ENCODE data around the gene MORF4L2.
A peak's percentile ranks its signal among the peaks of the same experiment; 100 is the strongest.
"Not testable (repeated sequence)": the region's sequence is repeated elsewhere in the genome, so short reads cannot be mapped to it uniquely, and the experiment has no call there.

Gene MORF4L2

DNA sequence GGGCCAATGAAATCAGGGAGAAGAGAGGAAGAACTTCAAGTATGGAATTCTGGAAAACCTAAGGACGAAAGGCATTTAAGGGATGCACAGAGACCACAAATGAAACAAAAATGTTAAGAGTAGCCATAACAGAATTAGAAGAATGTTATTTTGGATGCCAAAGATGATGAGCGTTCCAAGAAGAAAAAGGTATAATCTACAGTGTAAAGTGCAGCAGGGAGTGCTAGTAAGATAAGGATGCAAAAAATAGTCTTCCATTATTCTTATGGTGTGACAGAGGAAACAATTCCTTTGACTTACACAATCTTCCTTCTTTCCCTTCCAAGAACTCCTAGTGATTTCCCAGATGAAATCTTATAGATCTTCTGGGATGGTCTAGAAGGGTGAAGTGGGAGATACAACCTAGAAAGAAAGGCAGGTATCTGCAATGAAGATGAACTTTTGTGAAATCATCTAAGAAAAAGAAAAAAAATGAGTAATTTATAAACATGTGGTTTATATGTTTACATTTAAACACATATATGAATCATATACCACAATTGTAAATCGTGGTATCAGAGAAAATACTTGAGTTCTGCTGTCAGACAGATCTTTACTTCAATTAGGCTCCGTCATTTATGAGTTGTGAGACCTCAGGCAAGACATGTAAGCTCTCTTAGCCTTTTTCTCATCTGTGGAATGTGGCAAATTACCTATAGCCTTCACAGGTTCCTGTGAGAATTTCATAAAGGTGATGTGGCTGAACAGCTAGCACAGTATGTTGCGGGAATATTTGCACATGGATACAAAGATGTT lies 8.1 kb downstream of the MORF4L2 start:
- DNase-seq, result peak; percentile 81

DNA sequence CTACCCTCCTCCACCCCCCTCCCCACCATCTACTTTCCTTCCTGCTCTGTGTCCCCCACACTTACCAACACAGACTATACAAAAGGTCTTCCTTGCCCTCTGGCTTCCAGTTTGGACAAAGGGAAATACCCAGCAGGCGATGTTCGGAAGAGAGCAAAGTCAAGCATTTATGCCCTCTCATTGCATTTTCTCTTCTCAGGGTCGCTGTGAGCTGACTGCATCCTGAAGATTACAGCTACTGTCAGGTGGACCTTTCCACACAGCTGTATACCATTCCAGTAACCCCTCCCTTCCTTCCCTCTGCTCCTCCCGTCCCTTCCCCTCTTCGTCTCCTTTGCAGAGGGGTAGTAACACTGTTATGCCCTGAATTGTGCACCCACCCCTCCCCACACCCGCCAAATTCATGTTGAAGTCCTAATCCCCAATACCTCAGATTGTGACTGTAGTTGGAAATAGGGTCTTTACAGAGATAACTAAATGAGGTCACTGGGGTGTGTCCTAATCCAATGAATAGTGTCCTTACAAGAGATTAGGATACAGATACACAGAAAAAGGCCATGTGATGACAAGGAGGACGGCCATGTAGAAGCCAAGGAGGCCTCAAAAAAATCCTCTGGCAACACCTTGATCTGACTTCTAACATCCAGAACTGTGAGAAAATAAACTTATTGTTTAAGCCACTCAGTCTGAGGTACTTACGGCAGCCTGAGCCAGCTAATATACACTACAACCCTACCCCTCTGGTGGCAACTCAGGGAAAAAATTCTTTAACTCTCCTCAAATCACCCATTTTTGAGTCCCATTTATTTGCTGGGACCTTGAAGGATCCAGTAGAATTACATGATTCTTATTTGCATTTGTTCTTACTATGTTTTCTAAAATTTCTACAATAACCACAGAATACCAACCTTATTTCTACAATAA lies 11.7 kb downstream of the MORF4L2 start:
- DNase-seq, result no peak

DNA sequence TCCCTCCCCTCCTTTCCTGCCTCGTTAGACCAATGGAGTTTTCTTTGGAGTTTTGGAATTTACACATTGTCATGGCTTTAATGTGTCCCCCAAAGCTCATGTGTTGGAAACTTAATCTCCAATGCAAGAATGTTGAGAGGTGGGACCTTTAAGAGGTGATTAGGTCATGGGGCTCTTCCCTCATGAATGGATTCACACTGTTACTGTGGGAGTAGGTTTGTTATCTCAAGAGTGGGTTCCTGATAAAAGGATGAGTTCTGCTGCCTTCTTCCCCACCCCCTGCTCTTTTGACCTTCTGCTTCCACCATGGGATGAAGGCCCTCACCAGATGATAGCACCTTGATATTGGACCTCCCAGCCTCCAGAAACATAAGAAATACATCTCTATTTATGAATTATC lies 16.8 kb downstream of the MORF4L2 start:
- DNase-seq, result no peak

DNA sequence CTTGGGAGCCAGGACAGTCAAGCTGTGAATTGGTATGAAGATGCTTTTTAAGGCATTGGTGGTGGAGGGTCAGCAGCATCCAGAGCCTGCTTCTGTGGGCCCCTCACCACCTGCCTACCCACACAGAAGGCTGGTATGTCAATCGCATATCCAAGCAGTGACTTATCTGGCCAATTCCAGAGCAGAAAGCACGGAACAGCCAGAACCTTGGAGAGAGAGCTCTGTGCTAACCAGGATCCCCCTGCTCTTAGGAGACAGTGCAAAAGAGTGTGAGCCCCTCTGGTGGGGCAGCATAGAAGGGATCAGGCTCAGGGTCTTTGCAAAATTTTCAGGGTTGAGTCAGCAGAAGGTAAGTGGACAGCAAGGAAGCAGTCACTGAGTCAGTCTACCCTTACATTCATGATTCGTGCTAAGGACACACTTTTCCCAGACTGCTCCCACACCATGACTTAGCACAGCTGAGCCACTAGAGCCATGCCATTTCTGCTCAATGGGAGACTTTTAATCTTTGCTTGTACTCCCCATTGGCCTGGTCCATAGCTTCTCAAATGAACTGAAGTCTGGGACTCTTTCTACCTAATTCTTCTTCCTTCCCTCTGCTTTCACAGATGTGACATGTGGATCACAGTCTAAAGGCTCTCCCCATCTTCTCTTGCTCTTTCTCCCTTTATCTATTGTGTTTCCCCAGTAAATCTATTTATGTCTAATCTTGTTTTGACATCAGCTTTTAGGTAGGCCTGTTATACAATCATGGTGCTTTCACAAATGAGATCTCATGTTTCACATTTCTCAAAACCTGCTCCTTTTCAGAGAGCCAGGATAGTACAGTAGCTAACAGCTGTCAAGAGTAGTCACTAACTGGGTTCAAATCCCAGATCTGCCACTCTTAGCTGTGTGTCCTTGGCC lies 20.0 kb downstream of the MORF4L2 start:
- DNase-seq, result no peak

DNA sequence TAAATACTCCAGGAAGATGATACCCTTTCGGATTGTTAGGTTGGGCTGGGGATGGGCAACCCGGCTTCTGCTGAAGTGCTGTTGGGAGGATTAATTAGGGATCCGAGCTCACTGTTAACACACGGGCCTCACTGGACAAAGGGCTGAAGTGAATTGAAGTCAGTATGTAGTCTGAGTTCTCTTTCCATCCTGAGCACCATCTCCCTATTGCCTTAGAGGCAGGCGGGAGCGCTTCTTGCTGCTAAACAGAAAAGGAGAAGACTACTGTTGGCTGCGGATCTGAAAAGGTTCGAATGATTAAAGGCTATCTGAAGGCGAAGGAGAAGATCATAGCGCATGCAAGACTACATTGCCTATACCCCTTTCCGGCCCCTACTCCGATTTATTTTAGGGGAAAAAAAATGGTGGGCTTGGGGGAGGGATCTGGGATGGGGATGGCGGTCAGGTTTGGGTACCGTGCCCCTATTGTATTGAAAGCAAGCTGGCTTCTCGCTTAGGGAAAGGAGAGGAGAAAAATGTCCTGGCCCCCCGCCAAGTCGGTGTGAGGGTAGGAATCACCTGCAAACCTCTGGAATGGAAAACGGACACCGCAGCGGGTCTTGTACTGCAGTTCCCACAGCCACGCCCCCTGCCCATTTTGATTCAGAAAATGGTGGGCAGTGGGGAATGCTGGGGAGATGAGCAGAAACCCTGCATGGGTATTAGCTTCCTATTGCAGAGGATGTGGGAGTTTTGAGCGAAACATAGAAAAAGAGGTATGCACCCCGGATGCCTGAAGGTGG lies 22.3 kb downstream of the MORF4L2 start:
- no peak for DNase-seq

DNA sequence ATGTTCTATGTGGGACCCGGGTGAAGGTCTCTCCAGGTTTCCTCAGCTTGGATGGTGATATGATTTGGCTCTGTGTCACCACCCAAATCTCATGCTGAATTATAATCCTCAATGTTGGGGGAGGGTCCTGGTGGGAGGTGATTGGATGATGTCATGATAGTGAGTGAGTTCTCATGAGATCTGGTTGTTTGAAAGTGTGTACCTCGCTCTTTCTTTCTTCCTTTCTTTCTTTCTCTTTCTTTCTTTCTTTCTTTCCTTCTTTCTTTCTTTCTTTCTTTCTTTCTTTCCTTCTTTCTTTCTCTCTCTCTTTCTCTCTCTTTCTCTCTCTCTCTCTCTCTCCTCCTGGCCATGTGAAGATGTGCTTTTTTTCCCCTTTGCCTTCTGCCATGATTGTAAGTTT lies 27.0 kb downstream of the MORF4L2 start:
- not testable (repeated sequence) for DNase-seq

DNA sequence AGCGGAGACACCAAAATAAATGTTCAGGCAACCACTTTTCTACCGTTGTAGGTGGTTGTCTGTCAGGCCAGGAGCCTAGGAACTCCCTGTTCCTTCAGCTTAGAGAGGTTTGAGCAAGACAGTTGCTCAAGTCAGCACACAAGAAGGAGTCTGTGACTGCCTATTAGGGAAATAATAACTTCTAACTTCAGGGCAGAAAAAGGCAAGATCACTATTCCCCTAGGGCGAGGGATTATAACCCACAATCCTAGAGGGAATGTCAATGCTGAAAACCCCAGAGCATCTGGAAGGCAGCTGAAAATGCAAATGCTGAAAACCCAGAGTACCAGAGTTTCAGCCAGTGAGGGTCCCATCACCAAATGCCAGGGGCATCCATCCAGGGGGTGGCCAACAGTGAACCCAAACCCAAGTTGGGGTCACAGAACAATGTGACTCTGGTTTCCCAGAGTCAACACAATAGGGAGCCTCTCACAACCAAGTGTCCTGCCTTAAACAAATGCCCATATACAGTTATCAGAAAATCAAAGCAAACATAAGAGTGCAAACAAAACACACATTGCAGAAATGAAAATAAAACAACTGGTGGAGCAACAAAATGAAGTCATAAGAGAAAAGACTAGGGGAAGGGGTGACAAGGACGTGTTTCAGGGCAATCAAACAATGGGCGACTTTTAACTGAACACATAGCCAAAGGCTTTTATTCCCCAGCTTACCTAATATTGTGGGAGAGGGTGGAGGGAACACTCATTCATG lies 27.6 kb downstream of the MORF4L2 start:
- DNase-seq, result no peak

DNA sequence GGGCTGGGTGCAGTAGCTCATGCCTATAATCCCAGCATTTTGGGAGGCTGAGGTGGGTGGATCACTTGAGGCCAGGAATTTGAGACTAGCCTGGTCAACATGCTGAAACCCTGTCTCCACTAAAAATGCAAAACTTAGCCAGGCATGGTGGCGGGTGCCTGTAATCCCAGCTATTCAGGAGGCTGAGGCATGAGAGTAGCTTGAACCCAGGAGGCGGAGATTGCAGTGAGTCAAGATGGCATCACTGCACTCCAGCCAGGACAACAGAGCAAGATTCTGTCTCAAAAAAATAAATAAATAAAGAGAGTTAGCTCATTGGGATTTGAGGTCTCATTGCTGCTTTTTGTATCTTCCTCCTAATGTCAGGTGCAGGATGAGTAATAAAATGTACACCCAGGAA lies 29.4 kb downstream of the MORF4L2 start:
- not testable (repeated sequence) for DNase-seq

DNA sequence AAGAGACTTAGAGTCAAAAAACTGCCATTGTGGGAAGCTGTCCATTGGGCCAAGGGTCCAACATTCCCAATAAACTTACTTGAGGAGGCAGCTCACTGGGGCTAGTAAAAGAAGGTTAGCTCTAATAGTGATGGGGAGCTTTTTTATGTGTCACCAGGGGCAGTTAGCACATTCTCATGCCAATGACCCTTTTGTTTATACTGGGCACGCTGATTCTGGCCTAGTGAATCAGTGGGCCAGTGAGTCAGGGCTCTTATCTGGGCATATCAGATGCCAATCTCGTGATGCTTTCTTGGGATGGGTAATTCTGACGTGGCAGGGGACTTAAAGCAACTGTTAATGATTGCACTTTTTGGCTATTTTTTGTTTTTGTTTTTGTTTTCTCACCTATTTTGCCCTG lies 29.9 kb downstream of the MORF4L2 start:
- DNase-seq, result no peak

DNA sequence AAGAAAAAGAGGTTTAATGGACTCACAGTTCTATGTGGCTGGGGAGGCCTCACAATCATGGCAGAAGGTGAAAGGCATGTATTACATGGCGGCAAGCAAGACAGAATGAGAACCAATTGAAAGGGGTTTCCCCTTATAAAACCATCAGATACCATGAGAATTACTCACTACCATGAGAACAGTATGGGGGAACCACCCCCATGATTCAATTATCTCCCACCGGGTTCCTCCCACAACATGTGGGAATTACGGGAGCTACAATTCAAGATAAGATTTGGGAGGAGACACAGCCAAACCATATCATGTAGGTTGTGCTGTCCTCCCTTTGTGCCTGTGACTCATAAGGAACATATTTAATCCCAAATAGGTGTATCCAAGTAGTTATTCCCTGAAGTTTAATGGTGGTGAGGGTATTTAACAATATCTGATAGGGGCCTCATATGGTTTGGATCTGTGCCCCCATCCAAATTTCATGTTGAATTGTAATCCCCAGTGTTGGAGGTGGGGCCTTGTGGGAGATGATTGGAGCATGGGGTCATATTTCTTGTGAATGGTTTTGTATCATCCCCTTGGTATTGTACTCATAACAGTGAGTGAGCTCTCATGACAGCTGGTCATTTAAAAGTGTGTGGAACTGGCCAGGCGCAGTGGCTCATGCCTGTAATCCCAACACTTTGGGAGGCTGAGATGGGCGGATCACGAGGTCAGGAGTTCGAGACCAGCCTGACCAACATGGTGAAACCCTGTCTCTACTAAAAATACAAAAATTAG lies 31.1 kb downstream of the MORF4L2 start:
- DNase-seq, result not testable (repeated sequence)

DNA sequence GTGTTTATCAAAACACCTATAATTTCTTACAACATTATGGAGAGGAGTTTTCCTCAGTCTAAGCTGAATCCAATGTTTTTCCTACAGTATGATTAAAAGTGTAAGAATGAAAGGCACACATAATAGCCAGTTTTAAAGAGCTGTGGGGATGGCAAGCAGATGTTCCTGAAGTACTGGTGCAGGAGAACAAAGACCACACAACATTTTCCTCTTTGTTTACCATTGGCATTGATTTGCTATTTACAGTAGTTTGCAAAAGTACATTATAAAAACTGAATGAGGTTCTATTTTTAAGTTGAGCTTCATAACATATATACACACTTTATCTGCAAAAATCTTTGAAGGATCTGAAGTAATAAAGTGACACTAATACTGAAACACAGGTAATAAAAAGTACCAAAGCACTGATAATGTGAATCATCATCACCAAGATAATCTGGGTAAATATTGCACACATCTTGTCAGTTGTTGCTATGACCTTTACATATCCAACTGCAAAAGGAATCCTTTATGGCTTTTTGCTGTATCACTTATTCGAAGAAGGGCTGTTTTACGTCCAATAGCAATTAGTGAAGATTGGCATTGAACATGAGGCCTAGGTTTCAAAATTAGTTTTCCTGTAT lies 35.2 kb downstream of the MORF4L2 start:
- DNase-seq, result no peak

DNA sequence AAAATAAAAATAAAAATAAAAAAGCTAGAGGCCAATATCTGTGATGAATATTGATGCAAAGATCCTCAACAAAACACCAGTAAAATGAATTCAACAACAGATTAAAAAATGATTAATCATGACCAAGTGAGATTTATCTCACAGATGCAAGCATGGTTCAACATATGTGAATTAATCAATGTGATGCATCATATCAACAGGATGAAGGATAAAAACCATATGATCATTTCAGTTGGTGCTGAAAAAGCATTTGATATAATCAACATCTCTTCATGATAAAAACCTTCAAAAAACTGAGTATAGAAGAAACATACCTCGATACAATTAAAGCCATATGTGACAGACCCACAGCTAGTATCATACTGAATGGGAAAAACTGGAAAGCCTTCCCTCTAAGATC lies 38.9 kb downstream of the MORF4L2 start:
- DNase-seq, result no peak

DNA sequence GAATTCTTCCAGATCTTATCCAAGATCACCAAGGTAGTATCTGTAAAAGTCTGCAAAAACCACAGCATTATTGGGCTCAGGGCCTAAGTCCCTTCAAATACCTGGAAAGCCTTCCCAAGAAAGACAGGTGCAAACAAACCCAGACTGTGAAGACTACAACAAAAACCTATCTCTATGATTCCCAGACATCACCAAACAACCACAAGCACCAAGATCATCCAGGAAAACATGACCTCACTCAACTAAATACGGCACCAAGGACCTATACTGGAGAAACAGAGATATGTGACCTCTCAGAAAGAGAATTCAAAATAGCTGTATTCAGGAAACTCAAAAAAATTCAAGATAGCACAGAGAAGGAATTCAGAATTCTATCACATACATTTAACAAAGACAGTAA lies 42.4 kb downstream of the MORF4L2 start:
- DNase-seq, result no peak

DNA sequence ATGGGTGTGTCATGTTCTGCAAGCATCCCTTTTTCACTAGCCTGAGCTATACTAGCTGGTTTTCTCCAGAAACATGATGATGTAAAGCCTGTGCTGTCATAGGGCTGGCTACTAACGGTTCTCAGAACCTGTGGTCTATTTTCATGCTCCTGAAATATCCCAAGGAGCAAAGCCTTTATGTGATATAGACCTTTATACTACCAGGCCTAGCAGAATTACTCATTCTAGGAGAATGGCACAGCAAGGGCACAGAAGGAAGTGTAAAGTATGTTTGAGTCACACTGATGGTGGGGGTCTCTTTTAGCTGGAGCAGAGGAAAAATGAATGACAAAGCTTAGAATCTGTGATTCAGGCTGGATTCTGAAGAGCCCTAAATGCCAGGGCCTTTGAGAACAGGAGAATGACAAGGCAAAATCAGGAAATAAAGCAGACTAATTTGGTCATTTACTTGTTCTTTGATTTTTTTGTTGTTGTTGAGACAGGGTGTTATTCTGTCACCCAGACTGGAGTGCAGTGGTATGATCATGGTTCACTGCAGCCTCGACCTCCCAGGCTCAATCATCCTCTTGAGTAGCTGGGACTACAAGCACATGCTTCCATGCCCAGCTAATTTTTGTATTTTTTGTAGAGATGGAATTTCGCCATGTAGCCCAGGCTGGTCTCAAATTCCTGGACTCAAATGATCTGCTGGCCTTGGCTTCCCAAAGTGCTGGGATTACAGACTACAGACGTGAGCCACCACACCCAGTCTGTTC lies 45.9 kb downstream of the MORF4L2 start:
- DNase-seq, result peak; percentile 46

DNA sequence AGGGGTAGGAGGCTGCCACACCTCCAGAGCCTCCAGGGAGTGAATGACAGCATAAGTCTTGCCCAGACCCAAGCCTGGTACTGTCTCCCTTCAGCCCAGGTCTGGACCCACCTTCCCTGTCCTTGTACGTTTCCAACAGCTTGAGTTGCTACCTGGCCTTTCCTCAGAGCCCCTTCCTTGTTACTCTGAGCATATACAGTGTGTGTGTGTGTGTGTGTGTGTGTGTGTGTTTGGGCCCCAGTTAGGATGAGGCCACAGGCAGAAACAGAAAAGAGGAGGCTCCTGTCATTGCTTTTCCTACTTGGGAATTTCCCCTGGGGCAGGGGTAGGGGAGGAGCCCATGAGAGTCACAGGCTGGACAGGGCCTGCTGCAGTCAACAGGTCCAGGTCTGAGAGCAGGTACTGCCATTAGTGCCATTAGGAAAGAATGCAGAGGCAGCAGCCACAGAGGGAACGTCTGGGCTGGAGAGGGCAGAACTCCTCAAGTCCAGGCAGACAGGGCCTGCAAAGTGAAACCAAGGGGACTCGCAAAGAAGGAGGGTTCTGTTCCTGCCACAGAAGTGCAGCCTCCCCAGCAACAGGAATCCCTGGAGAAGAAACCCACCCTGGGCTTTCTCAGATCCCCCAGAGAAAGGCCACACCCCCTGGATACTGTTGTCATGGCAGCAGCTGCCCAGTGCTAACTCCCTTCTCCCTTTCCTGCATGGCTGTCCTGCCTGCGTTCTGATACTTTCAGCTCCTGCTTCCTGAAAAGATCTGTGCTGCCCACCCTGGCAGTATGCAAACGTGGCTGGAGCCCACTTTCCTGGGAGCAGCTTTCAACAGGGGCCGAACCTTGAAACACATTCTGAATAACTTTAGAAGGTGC lies 47.8 kb downstream of the MORF4L2 start:
- not testable (repeated sequence) for DNase-seq

DNA sequence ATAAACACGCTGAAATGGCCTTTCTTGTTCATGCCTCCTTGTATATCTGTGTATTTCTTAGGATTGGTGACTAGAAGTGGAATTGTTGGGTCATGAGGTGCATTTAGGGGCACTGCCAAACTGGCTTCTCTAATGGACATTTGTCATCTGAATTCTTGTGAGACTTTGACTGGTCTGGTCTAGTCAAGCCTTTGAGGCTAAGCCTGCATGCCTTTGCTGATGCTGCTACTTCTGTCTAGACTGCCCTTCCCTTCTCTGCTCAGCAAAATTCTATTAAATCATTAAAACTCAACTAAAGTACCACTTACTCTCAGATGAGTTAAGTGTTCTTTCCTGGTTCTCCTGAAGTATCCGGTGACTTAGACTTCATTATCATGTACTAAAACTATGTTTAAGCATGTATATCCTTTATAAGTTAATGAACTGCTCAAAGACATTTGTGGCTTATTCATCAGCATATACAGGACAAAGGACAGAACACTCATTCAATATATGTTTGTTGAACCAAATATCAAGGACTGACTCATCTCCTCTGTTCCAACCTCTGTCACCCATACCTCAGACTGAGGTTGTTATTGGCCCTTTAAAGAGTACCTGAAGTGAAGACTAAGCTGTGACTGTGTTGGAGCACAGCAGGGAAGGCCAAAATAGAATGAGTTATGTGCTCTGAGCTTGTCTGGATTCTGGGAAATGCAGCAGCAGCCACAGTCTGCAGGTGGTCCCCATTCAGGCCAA lies 48.7 kb downstream of the MORF4L2 start:
- no peak for DNase-seq

DNA sequence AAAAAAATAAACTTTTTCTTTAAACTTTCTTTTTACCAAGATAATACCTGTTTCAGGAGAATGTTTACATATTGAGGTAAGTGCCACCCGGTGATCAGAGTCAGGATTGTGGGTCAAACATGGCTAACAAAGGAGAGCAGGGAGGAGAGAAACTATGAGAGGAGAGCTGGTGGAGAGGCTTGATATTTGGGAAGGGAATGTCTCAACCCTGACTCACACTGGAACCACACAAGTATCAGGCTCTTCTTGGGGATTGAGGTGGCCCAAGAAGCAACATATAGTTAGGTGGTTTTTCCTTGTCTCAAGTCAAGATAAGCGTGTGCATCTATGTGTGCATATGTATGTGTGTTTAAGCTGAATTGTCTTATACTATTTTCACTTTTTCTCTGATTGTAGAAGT lies 51.1 kb downstream of the MORF4L2 start:
- DNase-seq, result no peak

DNA sequence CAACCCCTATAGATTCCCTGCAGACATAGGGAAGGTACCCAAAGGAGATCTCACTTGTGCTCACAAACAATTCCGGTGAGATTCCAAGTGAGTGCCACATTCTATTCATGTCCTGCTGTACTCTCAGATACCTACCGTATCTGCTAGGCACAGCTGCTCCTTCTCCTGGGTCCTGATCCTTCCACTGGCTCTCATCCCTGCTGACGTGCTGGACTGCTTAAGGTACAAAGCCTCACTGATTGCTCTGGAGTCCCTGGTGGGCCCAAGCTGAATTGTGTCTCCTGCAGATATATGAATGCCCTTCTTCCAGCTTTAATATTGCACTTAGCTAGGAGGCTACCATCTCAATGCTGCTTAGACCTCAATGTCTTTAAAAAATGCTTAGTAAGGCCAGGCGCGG lies 55.4 kb downstream of the MORF4L2 start:
- DNase-seq, result no peak

Measured in fibroblast of upper back skin (primary cell).